ENCODE data around the gene AQP3.
A peak's percentile ranks its signal among the peaks of the same experiment; 100 is the strongest.
"Not testable (repeated sequence)": the region's sequence is repeated elsewhere in the genome, so short reads cannot be mapped to it uniquely, and the experiment has no call there.

Gene AQP3

DNA sequence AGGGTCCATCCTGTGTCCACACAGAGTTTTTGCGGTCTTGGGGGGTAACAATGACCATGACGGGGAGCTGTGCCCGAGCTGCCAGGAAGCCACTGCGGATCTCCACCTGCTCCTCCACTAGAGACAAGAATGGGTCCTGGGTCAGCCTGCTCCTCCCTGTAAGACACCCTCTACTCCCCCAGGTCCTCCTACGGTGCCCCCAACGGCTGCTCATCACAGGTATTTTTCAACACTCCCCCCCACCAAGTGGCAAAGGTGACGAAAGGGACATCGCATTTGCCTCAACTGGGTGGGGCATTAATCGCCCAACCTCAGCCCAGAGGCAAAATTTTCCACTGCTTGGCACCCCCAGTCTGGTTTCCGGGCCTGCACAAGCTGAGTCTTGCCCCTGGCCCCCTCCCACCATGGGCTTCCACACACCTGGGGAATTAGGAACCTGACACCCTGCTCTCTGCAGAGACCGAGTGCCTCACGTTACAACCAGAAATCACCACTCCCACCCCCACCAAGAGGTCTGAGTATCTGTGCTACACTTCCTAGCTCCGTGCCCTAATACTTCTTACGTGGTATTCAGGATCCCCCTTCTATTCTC is 16.7 kb upstream of the AQP3 start:
- DNase-seq = no peak

DNA sequence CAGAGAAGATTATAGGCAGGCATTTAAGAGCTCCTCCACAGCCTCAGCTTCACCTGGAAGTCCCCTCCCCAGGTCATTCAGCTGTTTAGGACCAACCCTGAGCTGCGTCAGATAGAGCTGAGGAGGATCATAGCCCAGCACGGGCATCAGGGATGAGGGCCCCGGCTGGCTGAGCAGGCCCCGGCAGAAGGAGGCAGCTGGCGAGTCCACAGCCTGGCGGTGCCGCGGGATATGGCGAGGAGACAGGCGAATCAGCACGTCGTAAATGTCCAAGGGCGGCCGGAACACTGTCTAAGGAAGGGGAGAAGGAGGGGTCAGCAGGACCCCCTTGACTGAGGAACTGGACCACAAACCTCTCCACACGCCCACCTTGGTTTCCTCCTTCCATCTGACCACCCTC is 15.8 kb upstream of the AQP3 start:
- DNase-seq = no peak

DNA sequence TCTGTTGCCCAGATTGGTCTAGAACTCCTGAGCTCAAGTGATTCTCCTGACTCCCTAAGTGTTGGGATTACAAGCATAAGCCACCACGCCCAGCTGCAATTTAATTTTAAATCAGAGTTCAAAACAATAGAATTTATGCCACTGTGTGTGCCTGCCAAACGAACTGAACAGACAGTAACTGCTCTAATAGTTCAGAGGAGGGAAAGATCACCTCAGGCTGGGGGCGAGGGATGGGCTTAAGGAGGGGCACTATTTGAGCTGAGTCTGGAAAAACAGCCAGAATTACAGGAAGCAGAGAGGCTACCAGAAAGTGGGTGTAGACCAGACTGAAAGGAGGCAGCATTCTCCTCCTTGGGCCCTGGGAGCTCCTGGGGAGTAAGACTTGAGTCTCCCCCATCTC is 14.1 kb upstream of the AQP3 start:
- no peak for DNase-seq

DNA sequence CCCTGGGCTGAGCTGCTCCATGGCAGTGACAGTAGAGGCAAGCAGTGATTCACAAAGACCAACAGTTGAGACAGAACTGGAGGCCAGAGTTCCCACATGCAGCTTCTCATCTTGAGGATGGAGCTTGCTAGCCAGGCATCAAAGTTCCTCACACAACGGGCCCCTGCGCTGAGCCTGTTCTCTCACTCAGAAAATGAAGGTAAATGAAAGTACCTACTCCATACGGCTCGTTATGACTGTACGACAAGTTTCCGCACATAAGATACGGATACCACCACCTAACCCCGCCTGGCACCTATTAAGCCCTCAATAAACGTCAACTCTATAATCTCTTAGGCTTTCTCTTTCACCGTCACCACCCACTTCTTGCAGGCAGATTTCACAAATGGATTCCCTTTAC is 13.5 kb upstream of the AQP3 start:
- DNase-seq = no peak

DNA sequence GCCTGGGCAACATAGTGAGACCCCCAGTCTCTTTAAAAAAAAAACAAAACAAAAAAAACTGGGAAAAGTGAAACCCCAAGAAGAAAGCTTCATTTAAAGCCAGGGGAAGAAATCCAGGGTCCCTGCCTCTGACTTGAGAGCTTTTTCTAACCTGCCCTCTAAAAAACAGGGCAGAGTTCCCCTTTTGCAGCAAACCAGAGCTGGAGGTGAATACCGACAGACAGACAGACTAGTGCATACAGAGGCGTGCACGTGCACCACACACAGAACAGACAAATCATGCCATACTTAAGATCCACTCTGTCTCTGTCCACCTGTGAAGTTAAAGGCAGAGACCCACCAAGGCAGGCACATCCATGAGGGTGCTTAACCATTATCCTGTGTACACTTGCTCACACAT is 11.7 kb upstream of the AQP3 start:
- DNase-seq = no peak

DNA sequence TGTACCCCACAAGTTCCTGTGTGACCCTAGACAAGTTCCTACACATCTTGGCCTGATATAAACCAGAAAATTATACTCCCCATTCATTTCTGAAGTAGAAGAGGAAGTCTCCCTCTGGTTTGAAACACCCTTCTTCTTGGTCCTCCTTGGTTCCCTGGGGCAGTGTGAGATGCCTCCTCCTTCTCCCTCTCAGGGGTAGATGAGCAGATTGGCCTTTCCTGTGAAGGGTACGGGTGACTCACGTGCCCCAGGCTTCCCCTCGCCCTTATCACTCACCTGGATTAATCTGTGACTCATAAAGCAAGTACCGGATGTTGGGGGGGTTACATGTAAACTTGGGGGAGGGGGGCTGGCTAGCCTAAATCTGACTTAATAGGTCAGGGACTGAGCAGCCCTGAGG is 11.1 kb upstream of the AQP3 start:
- DNase-seq = peak; percentile 61 to 69

DNA sequence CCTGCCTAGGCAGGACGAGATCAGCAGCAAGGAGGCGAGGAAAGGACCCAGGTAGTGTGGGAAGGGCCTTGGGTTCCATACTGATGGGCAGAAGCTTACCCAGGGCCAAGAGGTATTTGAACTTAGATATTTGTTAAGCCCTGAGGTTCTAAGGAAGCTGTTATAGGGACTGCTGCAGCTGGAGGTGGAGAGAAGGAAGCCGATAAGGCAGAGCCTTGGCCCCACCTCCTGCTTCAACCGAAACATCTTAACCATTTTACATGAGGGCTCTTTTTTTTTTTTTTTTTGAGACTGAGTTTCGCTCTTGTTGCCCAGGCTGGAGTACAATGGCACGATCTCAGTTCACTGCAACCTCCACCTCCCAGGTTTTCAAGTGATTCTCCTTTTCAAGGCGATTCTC is 8.6 kb upstream of the AQP3 start:
- DNase-seq = peak in 1 of 2 experiments; percentile 40

DNA sequence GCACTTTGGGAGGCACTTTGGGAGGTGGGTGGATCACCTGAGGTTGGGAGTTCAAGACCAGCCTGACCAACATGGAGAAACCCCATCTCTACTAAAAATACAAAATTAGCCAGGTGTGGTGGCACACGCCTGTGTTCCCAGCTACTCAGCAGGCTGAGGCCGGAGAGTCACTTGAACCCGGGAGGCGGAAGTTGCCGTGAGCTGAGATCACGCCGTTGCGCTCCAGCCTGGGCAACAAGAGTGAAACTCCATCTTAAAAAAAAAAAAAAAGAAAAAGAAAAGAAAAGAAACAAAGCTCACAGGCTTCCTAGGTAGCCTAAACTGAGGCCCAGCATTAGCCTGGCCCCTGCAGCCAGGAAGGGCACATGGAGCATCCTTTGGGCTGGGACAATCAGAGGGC is 8.1 kb upstream of the AQP3 start:
- not testable (repeated sequence) for DNase-seq

DNA sequence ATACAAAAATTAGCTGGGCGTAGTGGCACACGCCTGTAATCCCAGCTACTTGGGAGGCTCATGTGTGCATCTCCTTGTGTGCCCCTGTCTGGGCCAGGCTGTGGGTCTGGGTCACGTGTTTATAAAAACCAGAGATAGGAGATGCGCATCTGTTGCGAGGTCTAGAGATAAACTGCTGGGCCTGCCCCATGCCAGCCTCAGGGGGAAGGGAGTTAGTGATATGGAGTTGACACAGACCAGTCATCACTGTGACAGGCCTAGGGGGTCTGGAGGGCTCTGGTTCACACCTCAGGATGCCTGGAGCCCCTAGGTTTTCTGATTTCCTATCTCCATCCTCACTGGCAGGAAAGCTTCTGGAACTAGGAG is 7.3 kb upstream of the AQP3 start:
- not testable (repeated sequence) for DNase-seq

DNA sequence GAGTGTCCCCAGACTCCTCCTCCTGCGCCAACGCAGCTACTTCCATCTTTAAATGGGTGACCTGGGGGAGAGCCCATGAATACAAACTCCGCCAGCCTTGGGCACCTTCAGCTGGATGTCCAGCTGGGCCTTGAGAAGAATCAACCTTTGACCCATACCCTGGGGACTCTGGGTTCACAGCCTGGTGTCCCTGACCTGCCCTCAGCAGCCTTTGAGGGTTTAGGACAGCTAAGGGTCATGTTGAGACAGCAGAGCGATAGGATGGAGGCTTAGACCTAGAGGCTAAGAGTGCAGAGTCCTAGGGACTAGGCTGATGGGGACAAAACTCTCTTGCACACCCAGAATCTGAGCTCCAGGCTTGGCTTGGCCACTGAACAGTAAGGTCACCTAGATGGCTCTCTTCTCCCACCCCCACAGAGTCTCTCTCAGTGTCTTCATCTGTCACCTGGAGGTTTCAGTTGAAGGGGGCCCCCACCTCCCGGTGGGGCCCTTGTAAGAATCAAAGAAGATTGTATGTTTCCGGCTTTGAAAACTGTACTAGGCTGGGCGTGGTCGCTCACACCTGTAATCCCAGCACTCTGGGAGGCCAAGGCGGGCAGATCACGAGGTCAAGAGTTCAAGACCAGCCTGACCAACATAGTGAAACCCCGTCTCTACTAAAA is 6.7 kb upstream of the AQP3 start:
- DNase-seq = no peak

DNA sequence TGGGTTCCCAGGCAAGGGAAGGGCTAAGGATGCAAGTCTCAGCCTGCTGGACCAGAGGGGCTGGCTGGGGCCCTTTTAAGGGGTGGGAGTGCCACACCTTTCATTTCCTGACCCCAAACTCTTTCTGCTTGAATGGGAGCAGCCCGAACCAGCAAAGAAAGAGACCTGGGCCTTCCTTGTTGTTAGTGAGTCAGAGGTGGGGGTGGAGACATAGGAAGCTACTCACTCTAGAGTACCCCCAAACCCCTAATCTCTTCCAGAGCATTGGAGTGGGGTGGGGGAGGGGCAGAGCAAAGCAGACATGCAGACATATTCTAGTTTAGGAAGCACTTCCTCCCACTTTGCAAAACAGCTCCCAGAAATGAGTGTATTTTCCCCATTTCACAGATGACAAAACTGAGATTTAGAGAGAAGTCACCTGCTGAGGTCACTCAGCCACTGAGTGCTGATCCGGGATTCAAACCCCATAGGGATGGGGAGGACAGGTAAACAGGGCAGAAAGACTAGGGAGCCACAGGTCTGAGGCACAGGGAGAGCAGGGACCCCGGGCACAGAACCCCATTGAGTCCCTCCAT is 6.0 kb upstream of the AQP3 start:
- DNase-seq = peak; percentile 44 to 46

DNA sequence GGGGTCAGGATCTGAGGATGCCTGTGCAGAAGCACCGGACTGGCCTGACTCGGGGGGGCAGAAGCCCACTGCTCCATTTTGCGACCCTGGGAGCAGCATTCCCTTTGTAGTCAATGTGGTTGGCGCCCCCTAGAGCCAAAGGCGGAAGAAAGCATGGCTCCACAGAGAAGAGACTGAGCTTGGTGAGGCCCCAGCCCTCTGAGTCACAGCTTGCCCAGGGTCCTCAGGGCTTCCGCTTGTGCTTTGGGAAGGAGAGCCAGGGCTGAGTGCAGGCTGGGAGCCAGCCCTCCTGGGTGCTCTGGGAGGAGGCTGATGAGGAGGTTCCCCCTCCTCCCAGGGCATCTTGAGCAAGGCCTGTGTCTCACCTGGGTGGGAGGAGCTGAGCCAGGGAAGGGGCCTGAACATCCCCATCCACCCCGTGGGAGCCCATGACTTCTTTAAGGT is 5.5 kb upstream of the AQP3 start:
- DNase-seq = peak; percentile 67 to 76

DNA sequence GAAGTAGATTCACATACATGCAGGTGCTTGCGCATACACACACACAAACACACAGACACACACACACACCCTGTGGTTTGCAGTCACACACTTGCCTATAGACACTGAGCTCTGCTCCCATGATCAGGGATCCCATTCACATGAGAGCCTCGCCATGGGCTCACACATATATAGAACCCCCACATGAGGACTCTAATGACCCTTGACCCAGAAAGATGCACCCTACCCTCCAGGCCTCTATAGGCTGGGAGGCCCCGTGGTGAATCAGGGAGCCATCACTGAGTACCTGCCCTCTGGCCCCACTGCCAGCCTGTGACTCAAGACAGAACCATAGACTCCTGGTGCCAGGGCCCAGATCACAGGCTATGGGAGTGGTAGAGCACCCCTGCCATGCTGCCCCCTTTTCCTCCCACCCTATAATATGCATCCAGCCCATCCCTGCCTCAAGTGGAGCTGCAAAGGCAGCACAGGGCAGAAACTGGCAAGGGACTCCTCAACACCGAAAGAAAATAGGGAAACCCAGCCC is 3.3 kb upstream of the AQP3 start:
- no peak for DNase-seq

DNA sequence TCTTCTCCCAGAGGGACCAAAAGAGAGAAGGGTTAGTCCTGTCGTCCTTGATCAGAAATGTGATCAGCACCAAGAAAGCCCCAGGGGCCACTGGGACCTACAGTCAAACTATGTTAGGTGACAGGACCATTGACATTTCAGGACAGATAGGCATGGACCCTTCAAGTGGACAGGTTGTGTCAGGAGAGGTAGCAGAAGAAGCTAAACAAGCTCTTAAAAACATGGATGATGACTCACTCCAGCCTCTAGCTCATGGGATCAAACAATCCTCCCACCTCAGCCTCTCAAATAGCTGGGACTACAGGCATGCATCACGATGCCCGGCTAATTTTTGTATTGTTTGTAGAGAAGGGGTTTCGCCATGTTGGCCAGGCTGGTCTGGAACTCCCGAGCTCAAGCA is 2.3 kb upstream of the AQP3 start:
- no peak for DNase-seq

DNA sequence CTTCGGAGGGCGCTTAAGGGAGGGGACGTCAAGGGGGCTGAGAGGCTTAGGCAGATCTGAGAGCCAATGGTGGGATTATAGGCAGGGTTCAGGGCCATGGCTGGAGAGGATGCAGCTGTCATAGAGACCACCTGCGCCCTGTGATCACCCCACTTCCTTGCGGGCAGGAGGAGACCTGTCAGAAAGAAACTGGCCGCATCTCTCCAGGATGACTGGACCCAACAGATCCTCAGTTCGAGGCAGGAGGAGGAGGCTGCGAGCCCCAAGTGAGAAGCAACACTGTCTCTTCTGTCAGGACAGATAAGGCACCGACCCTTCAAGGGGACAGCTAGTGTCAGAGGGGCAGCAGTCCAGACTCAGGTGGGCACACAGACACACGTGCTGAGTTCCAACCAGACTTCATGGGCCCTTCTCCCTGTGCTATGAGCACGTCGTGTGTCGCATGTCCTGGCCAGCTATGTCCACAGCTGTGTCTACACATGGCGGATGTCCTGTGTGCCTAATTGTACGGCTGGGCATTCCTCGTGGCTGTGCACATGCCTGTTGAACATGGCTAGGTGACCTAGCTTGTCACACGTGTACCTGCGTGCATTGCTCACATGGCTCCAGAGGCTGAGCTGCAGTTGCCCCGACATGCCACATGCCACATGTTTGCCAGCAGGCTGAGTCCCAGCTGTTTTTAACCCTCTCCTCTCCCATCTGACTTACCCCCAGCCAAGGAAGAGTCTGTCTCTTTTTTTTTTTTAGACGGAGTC is 583 bp upstream of the AQP3 start:
- DNase-seq = peak; percentile 33 to 45

DNA sequence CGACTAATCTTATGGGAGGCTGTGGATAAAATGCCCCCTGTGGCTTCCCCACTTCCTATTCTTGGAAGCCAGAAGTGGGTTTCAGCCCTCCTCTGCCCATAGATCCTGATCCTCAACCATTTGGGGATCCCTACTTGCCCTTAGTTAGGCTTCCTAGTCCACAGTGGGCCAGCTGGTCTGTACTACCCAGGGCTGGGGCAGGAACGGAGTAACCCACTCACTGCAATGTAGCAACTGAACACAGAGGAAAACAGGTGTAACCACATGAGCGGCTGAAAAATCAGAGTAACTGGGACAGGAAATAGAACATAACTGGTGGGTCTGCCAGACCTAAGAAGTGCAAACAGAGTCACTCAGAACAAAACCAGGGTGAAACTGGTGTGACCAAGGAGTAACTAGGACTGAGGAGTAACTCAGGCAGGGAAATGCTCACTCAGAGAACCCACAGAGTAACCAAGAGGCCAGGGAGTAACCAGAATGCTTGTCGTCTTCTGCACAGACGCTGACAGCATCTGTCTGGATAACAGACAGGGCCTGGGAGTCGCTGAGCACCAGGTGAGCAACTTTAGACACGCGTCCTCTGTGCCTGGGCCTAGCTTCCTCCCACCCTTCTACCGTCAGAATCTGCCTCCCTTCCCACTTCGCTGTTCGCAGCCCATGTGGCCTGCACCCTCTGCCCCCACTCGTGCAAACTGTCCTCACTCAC is 1.0 kb downstream of the AQP3 start:
- peak; percentile 56 to 70 for DNase-seq

DNA sequence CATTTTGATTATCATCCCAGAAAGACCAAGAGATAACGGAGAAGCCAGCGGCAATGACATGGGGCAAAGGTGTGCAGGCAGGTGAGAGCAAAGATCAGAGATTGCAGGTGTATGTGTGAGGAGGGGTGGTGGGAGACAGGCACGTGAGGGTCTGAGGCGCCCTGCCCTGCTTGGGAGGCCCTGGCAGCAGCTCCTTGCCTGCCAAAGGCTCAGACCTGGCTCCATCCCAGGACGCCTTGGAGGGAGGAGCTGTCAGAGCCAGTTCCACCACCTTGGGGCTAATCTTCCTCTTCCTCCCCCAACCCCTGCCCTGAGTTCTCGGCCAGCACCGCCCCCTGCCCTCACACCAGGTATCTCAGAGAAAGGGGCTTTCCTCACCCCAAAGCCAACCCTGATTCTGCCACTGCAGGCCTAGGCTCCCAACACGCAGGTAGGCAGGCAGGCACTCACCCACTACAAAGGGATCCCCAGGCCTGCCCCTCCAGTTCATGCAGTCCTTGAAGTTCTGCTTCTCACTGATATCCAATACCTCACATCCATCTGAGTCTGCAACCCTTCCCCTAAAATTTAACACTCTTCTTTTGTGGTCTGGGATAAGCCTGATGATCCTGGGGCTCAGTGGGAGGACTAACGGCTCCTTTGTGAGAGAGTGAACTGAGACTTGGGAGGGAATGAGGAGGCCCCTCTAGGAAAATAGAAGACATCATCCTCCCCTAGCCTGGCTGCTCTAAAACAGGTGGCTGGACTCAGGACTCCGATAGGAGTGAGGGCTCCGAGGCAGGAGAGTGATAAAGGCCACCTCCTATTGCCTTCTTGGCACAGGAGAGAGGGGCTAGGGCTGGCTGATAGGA is 1.8 kb downstream of the AQP3 start:
- DNase-seq = no peak

DNA sequence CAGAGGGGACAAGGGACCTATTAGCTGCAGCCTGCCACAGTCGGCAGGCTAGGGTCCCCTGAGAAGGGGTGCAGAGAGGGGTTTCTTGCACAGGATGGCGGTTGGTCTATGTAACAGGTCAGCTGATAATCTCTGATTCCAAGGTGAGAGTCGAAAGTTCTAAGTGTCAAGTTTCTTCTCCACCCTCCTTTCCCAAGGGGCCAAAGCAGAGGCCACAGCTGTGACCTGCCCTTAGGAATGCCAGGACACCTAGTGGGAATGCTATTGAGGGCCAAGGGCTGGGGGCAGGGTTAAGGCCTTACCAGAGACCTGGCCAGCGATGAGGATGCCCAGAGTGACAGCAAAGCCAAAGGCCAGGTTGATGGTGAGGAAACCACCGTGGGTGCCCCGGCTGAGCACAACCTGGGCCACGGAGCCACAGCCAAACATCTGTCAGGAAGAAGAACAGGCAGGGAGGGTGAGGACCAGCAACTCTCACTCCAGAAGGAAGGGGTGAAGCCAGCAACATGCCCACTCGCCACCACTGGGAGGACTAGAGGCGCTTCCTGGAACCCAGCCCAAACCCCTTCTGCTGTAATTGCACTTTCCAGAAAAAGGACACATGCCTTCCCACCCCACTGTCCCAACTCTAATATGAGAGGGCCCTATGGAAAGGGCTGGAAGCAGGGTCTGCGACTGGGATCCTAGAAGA is 3.8 kb downstream of the AQP3 start:
- no peak for DNase-seq

DNA sequence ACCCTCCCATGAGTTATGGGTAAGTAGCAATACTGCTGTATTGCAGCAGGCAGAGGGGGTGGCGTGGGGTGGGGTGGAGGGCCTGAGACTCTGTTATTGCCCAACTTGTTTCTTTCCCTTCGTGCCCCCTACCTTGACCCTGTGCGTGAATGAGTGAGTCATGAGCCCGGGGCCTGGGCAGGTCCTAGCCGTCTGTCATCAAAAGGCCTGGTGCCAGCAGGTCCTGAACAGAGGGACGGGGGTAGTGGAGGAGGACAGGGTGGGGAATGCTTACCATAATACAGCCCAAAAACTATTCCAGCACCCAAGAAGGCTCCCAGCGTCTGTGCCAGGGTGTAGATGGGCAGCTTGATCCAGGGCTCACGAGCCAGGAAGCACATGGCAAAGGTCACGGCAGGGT is 4.3 kb downstream of the AQP3 start:
- no peak for DNase-seq

DNA sequence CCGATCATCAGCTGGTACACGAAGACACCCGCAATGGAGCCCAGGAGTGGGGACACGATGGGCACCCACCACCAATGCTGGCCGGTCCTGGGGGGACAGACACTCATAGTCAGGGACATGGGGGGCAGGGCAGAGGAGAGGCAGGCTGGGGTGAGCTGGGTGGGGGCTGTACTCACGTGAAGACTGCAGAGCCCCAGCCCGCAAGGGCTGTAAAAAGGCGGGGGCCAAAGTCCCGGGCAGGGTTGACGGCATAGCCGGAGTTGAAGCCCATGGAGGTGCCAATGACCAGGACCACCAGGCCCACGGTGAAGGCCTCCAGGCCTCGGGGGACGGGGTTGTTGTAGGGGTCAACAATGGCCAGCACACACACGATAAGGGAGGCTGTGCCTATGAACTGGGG is 5.3 kb downstream of the AQP3 start:
- DNase-seq = no peak

DNA sequence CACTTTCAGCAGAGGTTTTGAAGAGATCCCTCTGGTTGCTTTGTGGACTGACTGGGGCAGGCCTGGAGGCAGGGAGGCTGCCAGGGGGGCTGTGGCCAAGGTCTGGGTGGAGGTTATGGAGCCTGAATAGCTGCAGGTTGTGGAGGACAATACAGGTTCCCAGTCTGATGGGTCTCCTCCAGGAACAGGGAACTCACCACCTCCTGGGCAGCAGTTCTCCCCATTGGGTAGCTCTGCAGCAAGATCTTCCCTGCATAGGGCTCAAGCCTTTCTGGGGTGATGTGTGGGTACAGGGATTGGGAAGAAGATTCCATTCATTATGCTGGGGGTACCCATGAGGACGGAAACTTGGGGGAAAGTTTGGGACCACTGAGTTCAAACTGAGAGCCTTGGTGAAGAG is 6.8 kb downstream of the AQP3 start:
- no peak for DNase-seq

DNA sequence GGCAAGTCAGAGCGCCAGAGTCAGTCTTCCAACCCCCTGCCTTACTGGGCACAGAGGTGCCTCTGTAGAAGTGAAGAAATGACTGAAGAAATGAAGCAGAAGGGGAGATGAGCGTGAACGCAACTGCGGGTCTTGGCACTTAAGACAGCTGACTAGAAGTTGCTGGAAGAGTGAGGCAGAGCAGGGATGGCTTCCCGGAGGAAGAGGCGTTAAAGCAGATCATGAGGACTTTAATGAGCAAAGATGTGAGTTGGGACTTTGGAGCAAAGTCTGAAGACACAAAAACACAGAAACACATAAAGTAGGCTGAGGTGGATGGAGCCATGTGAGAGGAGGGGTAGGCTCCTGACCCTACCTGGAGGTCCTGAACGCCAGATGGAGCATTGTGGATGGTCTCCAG is 7.2 kb downstream of the AQP3 start:
- no peak for DNase-seq
